Choroid plexus epithelial cell (primary cell): ENCODE data around the gene NTN4.

Experiments
- DNase-seq: peaks from one replicate; pipeline ENCODE4 v3.0.0-alpha.2; 2010; ENCODE audit warnings: low read depth
- H3K4me3 ChIP-seq: 2 replicates; pipeline ENCODE4 v1.5.1; 2011; ENCODE audit warnings: low read depth, mild to moderate bottlenecking, control low read depth, low read length, moderate library complexity
- TF ChIP-seq, protein P1 (sequence below): conservative IDR thresholded peaks from 2 replicates; pipeline ENCODE4 v1.5.1; 2011; ENCODE audit warnings: low read depth, mild to moderate bottlenecking, control low read depth, inconsistent platforms, low read length, moderate library complexity

NTN4 gene

DNA sequence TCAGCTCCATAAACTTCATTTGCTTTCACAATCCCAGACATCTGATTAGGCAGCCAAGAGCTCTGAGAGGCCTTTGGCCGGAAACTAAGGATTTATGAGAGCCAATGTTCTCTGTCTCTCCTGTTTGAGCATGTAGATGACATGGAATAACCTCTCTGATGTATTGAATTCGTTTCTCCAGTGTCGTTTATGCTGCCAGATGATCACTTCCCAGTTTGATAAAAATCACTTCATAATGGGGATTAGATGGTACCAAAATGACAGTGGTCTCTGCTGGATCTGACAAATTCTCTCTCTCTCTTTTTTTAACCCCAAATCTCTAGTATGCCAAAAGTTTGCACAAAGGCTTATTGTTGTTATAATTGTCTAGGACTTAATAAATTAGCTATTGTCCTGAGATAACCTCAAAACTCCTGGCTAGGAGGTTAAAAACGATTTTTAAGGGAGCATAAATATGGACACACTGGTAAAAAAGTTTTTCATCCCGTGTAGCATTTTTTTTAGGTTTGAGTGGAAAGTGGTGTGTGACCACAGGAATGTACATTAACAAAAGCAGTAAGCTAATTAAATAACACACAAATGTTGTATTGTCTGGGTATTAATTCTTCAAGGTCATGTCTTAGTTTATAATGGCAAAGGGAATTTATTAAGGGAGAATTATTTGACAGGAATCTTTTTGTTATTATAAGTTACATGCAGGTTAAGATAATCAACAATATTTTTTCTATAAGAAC lies 156.7 kb downstream of the NTN4 start:
- peak; percentile 15 for DNase-seq
- no peak overlapping the region for H3K4me3 ChIP-seq
- TF ChIP-seq, protein P1, sequence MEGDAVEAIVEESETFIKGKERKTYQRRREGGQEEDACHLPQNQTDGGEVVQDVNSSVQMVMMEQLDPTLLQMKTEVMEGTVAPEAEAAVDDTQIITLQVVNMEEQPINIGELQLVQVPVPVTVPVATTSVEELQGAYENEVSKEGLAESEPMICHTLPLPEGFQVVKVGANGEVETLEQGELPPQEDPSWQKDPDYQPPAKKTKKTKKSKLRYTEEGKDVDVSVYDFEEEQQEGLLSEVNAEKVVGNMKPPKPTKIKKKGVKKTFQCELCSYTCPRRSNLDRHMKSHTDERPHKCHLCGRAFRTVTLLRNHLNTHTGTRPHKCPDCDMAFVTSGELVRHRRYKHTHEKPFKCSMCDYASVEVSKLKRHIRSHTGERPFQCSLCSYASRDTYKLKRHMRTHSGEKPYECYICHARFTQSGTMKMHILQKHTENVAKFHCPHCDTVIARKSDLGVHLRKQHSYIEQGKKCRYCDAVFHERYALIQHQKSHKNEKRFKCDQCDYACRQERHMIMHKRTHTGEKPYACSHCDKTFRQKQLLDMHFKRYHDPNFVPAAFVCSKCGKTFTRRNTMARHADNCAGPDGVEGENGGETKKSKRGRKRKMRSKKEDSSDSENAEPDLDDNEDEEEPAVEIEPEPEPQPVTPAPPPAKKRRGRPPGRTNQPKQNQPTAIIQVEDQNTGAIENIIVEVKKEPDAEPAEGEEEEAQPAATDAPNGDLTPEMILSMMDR = no peak

DNA sequence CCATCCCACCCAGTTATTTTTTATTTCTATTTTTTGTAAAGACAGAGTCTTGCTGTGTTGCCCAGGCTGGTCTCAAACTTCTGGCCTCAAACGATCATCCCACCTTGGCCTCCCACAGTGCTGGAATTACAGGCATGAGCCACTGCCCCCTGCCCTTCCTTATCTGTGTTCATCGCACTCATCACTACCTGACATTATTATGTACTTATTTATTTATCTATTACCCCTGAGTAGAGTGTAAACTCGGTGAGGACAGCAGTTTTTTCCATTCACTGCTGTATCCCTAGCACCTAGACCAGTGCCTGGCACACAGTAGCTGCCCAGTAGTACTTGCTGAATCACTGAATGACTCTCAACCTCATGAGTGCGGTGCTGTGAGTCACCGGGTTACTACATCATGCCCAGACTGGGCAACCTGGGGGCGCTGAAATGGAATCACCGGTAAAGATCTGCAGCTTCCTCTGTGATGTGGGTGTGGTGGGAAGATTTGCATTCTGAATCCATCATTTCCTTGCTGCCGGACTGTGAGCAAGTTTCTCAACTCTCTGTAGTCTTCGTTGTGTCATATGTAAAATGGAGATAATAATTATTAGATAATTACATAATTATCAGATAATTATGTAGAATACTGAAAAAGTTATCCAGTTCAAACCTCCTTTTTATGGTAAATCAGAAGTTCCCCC lies 157.4 kb downstream of the NTN4 start:
- TF ChIP-seq, protein P1 = no peak
- no peak overlapping the region for H3K4me3 ChIP-seq
- peak; percentile 67 for DNase-seq

DNA sequence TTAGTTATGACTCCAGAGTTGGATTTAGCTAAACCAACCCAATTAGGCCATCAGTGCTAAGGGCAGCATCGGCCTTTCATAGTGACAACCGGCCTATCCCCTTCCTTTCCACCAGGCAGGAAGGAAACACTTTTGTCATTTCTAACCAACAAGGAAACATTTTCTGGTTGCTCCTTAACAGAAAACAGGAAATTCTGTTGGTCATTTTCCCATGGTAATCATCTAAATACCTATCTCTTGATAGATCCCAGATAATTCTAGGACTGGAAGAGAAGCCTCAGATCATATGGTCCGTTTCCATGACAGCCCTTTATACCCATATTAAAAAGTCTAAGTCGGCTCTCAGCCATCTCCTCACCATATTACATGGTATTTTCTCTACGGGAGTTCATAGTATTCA lies 160.1 kb downstream of the NTN4 start:
- TF ChIP-seq, protein P1 = no peak
- no peak for DNase-seq
- no peak overlapping the region for H3K4me3 ChIP-seq

DNA sequence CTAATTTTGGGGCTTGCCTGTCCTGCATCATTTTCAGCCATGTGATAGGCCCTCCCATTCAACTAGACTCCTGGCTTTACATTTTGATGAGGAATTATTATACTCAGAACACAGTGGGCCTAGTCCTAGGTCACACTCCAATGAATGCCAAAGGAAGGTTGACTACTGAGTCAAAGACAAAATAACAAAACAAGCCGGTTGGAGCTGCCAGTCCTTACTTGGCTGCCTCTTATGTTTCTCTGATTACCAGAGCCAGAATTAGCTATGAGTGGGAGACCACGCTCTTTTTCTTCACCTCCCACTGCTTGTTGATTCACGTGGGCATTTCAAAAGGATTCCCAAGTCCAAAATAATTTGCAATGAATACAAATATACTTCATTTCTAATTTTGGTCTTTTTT lies 161.2 kb downstream of the NTN4 start:
- TF ChIP-seq, protein P1 = no peak
- DNase-seq = no peak
- H3K4me3 ChIP-seq = no peak overlapping the region

DNA sequence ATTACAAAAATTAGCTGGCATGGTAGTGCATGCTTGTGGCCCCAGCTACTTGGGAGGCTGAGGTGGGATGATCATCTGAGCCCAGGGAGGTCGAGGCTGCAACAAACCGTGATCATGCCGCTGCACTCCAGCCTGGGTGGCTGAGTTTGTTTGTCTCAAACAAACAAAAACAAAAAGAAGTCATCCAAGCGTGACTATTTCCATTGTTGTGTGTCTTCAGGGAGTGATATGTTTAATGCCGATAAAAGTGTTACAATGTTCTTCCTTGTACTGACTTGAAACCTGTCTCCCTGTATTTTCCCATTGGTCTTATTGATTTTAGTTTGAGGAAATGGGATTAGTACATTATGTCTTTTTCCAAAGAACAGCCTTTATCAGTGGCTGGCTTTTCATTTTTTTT lies 163.7 kb downstream of the NTN4 start:
- H3K4me3 ChIP-seq = no peak overlapping the region
- TF ChIP-seq, protein P1 = no peak
- no peak for DNase-seq

DNA sequence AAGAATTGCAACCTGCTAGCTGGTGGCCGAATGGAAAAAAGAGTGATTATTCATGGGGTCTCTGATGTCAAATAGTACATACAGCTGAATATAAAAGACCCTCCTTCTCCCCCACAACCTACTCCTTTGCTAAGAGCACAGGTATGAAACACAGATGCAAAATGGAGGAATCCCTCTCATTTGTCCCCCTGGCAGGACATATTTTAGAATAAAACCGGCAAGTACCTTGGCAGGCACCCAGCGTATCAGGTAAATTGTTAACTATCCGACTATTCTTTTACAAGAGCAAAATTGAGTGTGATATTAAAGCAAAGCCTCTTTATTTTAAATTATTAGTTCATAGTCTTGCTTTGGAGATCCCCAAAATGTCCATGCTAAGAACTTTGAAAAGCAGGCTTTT lies 165.6 kb downstream of the NTN4 start:
- DNase-seq = no peak
- TF ChIP-seq, protein P1 = no peak
- no peak overlapping the region for H3K4me3 ChIP-seq

DNA sequence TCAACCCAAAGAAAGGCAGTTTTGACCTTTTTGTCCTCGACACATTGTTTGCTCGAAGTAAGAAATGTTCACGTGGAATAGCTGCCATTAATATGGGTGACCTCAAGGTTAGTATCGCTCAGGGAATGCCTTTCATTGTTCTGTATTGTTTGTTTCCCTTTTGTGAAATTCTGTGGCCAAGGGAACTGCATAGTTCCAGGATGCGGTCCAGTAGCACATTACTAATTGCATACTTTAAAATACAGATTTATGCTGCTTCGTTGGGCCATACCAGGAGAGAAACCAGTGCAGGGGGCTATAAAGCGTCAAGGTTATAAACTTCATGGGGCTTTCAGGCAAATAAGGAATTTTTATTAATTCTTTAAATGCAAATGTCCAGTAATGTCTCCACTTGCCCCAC lies 166.0 kb downstream of the NTN4 start:
- TF ChIP-seq, protein P1 = no peak
- DNase-seq = peak; percentile 41
- H3K4me3 ChIP-seq = no peak overlapping the region
